Right lobe of liver (tissue), 4 donors: Measurements from ENCODE around the gene PTGFRN.

Experiments
- CTCF ChIP-seq, 4 donors: fragments of 200-600 bp in 3 of 4; fragments of 450-650 bp in 1 of 4; IDR thresholded peaks; one replicate each; pipeline versions ENCODE4 v1.5.1 to v1.8.0; 2016 to 2022; ENCODE audit warnings: antibody characterized with exemption in 4 of 4, mild to moderate bottlenecking in 2 of 4
- POLR2A ChIP-seq: fragments of 450-650 bp; IDR thresholded peaks from one replicate; pipeline ENCODE4 v1.6.1; 2017; ENCODE audit warnings: antibody characterized with exemption, mild to moderate bottlenecking
- donor health status: DM: no; HTN: no; CAD: no.
- donor health status: DM: no; HTN: no; CAD: no.
- donor health status: DM: no; HTN: yes; CAD: no.

- no peak for TF ChIP-seq POLR2A
- TF ChIP-seq CTCF (IDR thresholded peaks at IDR 0.05), result no peak
These were observed 11.7 kb downstream of the PTGFRN start for GRCh38 chr1:116921301-116921885.
